Measurements from ENCODE around the gene IGF1R. TPM values are rescaled to one million over a fixed set of nuclear protein-coding genes. Genes with fewer than 3 reads are reported as not detected.

The IGF1R gene
- total and polyA plus RNA-seq, 2 donors (not counting 3 experiments of a cell fraction or from before 2014, with no cell fraction given) = 16.1 to 59.1 TPM

DNA sequence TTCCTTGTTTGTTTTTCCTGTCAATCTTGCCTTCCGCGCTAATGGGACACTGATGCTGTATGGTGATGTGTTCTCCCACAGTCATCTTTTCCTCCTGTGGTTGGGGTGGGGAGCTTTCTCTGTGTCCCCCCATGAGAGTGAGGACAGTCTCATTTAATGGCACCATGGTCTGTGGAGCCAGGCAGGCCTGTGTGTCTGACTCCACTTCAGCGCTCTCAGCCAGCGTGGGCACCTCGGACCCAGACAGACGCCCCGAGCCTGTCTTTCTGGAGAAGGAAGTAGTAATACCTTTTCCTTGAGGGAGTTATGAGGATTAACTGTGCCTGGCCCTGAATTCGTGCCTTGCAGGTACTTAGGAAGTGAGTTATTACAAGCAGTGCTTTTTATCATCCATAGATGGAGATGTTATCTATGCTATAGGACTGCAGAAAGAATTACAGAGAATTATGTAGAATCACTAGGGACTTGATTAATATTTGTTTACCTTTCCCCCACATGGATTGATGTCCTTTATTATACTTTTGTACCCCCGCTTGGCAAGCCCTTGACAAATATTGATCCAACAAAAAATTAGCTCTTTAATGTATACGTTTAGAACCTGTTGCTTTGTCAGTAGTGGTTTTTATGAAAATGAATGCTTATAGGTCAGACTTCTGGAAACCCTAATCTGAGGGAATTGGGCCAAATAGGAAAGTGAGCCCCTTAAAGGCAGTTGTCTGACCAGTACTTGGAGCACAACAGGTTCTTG, 206.9 kb downstream of the IGF1R start:
- peaks cover 29% of the 10 kb centered on the region for H3K4me1 ChIP-seq (ENCODE audit: control insufficient read depth, extremely low read depth, insufficient read depth, low read length)
- no peaks in the 10 kb centered on the region for H4K20me1 ChIP-seq (replicated peaks; ENCODE audit: control insufficient read depth, extremely low read depth, insufficient read depth, low read length)
- no peaks in the 10 kb centered on the region for H3K27me3 ChIP-seq (ENCODE audit: control insufficient read depth in 2 of 2, insufficient read depth in 2 of 2, low read length in 2 of 2)
- intact Hi-C loops (cut with micrococcal nuclease) = no loop called here
- H3K4me2 ChIP-seq (ENCODE audit: insufficient read depth, low read length) = no peak overlapping the region
- CTCF ChIA-PET = interaction anchor here (1.0 to 3.6 kb wide), 4 partner anchors 26 to 208 kb away, joined by 3 to 16 read pairs (median 4); no protein-coding TSS in a partner anchor
- peaks cover 8% of the 10 kb centered on the region for H3K79me2 ChIP-seq (ENCODE audit: control insufficient read depth, insufficient read depth, low read length)
- BruUV-seq (replicated peaks) = no TSS peak
- dilution Hi-C loops (cut with MboI; ENCODE audit: extremely low pct_ligation_motif_present, low sequenced_read_pairs) = no loop called here
- DNase-seq (ENCODE audit: low read depth, low spot score) = no peak
- H3K27ac ChIP-seq (ENCODE audit: insufficient read depth, low read depth, low read length) = no peak overlapping the region
- no peak overlapping the region for H3K4me3 ChIP-seq (replicated peaks in 1 of 3; ENCODE audit: insufficient read depth in 1 of 3, low read depth in 1 of 3, low read length in 3 of 3)
- TF ChIP-seq JUN (IDR thresholded peaks at IDR 0.05; ENCODE audit: borderline replicate concordance, insufficient read depth, insufficient read length, low read depth) (no peak), FOS (IDR thresholded peaks at IDR 0.05; ENCODE audit: borderline replicate concordance, insufficient read depth, low read length) (no peak), POLR2AphosphoS5 (IDR thresholded peaks at IDR 0.05; ENCODE audit: insufficient read depth, low read depth, low read length) (no peak), GATA2 (IDR thresholded peaks at IDR 0.05; ENCODE audit: insufficient read depth, insufficient read length, low read depth, low read length) (no peak), EZH2 (IDR thresholded peaks at IDR 0.05; ENCODE audit: borderline replicate concordance, low read depth, low read length, severe bottlenecking) (no peak), POLR2A (IDR thresholded peaks at IDR 0.05; ENCODE audit: low read depth, low read length) (no peak), MYC (IDR thresholded peaks at IDR 0.05; ENCODE audit: low read depth, low read length) (no peak)
- TF ChIP-seq, protein P1, sequence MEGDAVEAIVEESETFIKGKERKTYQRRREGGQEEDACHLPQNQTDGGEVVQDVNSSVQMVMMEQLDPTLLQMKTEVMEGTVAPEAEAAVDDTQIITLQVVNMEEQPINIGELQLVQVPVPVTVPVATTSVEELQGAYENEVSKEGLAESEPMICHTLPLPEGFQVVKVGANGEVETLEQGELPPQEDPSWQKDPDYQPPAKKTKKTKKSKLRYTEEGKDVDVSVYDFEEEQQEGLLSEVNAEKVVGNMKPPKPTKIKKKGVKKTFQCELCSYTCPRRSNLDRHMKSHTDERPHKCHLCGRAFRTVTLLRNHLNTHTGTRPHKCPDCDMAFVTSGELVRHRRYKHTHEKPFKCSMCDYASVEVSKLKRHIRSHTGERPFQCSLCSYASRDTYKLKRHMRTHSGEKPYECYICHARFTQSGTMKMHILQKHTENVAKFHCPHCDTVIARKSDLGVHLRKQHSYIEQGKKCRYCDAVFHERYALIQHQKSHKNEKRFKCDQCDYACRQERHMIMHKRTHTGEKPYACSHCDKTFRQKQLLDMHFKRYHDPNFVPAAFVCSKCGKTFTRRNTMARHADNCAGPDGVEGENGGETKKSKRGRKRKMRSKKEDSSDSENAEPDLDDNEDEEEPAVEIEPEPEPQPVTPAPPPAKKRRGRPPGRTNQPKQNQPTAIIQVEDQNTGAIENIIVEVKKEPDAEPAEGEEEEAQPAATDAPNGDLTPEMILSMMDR (IDR thresholded peaks at IDR 0.05; ENCODE audit: extremely low read depth in 1 of 2, insufficient read depth in 1 of 2, low read depth in 1 of 2, low read length in 2 of 2) = no peak
- TF ChIP-seq, protein P2, sequence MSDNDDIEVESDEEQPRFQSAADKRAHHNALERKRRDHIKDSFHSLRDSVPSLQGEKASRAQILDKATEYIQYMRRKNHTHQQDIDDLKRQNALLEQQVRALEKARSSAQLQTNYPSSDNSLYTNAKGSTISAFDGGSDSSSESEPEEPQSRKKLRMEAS (IDR thresholded peaks at IDR 0.05; ENCODE audit: insufficient read depth, insufficient read length) = no peak
- no peak overlapping the region for H3K9ac ChIP-seq (replicated peaks; ENCODE audit: extremely low read depth, insufficient read depth, low read length)
- FAIRE-seq = no peak
- no peak overlapping the region for H2AFZ ChIP-seq (ENCODE audit: low read depth, low read length)
- POLR2A ChIA-PET = no interaction called here
- no peaks in the 10 kb centered on the region for H3K36me3 ChIP-seq (ENCODE audit: control insufficient read depth in 2 of 2, extremely low read depth in 1 of 2, insufficient read depth in 2 of 2, low read length in 2 of 2)
- no peaks in the 10 kb centered on the region for H3K9me1 ChIP-seq (replicated peaks; ENCODE audit: control insufficient read depth, extremely low read depth, insufficient read depth, low read length)
- H3K9me3 ChIP-seq (replicated peaks; ENCODE audit: control insufficient read depth, insufficient read depth, low read length) = no peaks in the 10 kb centered on the region
